GM18508 (cell line): ENCODE results near the gene MAEA.

Source experiments
- ATAC-seq: cut with Tn5 transposase; IDR thresholded peaks from one replicate; pipeline ENCODE4 v1.9.1; 2021; ENCODE audit warnings: moderate number of reproducible peaks; ENCODE audit not compliant: insufficient read depth, unreplicated experiment

The MAEA gene

DNA sequence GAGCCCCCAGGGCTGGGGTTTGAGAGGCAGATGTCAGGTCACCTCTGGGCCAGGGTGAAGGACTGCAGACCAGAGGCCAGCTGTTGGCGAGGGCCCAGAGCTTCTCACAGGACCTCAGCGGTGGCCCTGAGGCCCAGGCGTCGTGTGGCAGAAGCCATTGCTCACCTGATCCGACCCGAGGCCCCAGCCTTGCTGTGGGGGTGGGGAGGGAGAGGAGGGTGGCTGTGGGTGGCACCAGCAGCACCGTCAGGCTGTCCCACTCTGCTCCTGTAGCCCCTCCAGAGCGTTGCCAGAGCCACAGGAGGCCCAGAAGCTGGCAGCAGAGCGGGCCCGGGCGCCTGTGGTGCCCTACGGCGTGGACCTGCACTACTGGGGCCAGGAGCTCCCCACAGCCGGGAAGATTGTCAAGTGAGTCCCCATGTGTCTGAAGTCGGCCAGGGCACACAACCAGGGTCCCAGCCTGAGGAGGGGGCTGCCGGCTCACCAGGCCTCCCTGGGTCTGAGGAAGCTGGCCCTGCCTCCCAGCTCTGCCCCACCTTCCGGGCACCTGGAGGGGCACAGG is 86.2 kb downstream of the MAEA start:
- no peak for ATAC-seq

GRCh38 chr4:1376391-1376840 is 86.7 kb downstream of the MAEA start:
- no peak for ATAC-seq

DNA sequence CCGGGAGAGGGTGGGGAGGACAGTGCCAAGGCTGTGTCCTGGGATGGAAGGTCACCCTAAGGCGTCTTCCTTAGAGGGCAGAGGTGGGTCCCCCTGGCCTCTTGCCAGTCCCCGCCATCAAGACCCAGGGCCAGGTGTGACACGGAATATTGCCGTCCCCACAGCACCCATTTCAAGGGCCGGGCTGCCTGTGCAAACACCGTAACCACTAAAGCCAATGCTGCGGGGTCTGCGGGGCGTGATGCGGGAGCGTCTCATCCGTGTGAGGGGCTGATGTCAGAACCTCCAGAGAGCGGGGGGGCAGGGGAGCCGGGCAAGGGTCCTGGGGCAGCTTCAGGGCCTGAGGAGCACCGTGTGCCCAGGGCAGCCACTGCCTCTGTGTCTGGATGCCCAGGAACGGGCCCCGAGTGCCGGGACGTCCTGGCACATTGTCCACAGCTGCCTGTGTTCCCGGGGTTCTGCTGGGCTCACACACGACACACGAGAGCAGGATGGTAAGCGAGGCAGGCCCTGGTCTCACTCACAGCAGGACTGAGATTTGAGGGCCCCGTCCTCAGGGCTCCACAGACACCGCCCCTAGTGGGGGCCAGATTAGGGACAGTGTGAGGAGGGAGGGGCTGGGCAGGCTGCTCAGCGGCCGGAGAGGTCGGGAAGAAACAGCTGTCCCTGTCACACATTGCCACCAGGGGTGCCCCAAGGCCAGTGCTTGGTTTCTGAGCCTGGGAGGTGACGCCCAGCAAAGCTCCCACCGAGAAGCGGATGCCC is 87.3 kb downstream of the MAEA start:
- no peak for ATAC-seq

DNA sequence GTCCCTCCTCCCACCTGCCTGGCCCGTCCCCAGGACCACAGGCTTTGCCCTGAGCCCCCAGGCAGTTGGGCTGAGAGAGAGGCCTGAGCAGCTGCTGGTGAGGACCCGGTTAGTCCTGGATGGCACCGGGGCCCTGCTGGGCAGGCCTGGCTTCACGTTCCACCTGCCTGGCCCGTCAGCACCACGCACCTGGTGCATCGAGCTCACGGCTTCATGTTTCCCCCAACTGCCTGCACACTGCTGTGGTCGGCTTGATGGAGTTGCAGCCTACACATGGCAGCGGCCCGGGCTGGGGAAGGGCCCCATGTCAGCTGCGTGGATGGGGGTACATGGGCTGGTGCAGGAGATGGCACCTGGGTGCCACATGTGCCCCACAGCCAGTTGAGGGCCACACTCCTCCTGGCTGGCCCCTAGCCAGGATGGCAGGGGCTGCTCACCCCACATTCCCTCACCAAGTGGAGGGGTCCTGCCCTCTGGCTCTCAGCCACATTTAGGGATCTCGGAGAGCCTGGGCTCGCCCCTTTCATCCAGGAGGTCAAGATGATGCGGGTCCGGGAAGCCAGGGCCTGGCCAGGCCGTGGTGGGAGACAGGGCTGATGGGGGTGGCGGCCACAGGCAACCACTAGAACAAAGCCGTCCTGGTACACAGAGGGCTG is 88.0 kb downstream of the MAEA start:
- ATAC-seq, result no peak

- ATAC-seq, result no peak
Observed at GRCh38 chr4:1378559-1379231, 89.0 kb downstream of the MAEA start.

GRCh38 chr4:1379351-1379781 is 89.7 kb downstream of the MAEA start:
- ATAC-seq, result no peak

DNA sequence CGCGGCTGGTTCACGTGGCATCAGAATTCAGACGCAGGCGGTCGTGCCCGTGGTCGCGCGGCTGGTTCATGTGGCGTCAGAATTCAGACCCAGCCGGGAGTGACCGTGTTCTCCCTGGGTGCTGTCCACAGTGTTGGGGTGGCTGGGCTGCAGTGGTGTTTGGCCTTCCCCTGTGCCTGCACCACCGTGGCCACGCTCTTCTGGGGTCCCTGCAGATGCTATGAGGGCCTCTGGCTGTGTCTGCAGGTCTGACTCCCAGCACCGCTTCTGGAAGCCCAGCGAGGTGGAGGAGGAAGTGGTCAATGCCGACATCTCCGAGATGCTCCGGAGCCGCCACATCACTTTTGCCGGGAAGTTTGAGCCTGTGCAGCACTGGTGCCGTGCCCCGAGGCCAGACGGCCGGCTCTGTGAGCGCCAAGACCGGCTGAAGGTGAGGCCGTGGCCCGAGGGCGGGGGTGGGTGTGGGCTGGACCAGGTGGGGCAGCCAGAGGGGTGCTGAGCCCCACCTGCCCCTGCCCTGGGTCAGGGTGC is 90.2 kb downstream of the MAEA start:
- ATAC-seq, result no peak

GRCh38 chr4:1380368-1381151 is 90.9 kb downstream of the MAEA start:
- no peak for ATAC-seq

DNA sequence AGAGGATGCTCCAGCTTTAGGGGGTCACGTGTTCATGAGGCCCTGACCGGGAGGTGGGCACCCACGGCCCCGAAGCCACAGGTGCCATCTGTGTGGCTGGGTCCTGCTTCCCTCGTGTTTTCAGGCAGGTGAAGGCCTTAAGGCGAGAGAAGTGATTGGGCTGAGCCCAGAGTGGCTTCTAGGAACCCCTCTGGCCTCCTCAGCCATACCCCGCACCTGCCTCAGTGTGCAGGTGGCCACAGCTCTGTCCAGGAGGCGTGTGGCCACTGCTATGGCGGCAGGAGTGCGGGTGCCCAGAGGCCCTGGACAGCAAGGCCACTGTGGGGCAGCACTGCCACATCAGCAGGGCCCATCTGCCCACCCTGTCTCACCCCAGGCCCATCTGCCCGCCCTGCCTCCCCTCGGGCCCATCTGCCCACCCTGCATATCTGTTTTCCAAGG is 91.5 kb downstream of the MAEA start:
- no peak for ATAC-seq

DNA sequence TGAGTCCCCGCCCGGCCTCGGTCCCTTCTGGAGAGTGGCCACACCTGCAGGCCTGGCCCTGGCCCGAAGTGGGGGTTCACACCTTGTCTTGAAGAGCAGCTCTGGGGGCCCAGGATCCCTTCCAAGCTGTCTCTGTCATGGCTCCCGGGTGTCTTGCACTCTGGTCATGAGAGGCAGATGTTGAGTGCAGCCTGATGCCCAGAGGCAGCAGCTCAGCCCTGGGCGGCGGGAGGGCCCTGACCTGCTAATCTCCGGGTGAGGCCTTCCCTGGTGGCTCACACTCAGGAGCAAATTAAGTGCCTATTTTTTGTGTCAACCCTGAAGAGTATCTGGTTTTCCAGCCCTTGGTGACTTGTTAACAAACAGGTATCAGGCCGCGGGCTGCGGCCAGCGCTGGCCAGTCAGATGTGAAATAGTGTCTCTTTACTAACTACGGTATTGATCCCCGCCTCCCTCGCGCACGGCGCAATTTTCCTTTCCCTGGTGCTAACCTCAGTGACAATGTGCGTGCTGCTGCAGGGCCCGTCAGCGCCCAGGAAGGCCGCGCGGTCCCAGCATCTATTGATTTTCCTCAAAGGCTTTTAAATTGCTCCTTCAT is 92.4 kb downstream of the MAEA start:
- ATAC-seq, result no peak

DNA sequence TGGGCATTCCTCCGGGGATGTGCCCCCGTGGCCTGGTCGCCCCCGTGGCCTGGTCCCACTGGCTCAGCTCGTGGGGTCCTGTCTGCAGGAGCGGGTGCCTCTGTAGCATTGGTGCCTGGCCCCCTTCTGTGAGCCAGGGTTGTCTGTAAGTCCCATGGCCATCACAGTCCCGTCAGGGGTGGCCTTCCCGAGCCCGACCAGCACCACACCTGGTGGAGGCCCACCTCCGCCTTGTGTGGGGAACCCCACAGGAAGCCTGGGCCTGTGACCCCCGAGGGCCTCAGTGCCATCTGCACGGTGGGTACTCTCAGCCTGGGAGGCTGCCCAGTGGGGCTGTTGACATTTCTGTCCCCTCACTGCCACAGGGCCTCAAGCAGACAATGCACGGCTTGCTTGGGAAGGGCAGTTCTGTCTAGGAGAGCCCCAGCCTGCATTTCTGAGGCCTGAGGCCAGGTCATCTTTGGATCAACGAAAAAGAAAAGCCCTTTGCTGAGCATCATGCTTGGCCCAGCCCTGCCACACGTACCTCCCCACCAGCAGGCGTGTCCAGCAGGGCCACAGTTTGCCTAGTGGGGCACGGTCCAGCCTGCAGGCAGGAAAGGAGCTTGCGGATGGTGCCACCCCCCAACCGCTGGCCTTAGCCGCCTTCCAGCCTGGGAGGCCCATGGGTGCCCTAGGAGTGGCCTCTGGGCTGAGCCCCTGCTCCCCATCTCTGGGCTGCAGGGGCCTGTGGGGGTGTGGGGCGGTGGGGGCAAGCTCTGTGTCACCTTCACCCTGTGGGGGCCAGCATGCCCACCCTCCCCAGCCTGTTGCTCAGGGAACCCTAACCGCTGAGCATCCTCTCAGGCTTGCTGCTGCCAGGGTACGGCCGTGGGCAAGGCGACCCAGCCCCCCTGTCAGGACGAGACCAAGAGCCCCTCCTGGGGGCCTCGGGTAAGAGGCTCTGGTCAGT is 93.4 kb downstream of the MAEA start:
- no peak for ATAC-seq

- no peak for ATAC-seq
Observed at GRCh38 chr4:1383728-1384591, 94.3 kb downstream of the MAEA start.

- ATAC-seq, result no peak
Observed at GRCh38 chr4:1384675-1385372, 95.1 kb downstream of the MAEA start.

DNA sequence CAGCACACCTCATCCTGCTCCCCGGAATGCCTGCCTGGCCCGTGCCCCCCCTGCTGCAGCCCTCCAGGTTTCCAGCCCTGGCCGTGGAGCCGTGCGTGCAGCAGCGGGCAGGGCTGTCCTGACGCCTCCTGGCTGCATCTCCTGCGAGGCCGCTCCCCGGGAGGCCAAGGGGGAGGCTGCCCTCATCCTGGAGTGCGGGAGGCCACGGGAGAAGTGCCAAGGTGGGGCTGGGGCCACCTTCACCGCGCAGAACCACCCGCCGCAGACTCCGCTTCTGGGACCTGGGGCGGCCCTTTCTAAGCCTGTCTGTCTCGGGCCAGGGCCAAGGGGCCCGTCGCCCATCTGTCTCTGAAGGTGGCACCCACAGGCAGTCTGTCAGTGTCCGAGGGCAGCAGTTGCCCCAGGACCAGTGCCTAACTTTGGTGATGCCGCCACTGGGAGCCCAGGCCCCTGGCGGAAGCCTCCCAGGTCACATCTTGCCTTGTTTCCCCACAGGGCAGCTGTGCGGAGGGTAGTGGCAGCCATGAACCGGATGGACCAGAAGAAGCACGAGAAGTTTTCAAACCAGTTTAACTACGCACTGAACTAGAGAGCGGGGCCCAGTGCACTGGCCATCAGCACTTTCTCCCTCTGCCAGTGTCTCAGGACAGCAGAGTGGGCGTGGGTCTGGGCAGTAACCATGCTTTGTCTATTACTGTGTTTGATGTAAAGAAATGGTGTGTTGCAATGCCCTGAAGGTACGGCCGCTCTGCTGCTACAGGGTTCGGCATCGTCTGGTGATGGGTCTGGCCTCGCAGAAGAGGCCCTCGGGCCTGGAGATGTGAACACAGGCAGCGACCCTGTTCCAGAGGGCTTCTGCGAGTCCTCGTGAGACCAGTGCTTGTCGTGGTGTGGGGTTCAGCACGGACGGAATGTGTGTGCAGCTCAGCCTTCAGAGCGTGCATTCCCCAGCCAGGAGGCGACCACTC is 96.0 kb downstream of the MAEA start:
- no peak for ATAC-seq
